MM.1S (cell line): ENCODE data around the gene NELL2.
"Not testable (repeated sequence)": the region's sequence is repeated elsewhere in the genome, so short reads cannot be mapped to it uniquely, and the experiment has no call there.

Experiments used
- DNase-seq: peaks from one replicate; pipeline ENCODE4 v3.0.0-alpha.2; 2015
- H2AFZ ChIP-seq: fragments of 300-600 bp; sonication (generic); 2 replicates; pipeline ENCODE4 v1.6.0; 2016; ENCODE audit warnings: antibody characterized with exemption, low read length
- H3F3A ChIP-seq: fragments of 300-600 bp; sonication (generic); 2 replicates; pipeline ENCODE4 v1.6.1; 2016; ENCODE audit warnings: mild to moderate bottlenecking, antibody characterized with exemption, low read length, moderate library complexity, mixed read lengths; ENCODE audit not compliant: insufficient read depth
- H3K27ac ChIP-seq: fragments of 300-600 bp; sonication (generic); 2 replicates; pipeline ENCODE4 v1.5.1; 2016; ENCODE audit warnings: mild to moderate bottlenecking, low read length
- H3K27me3 ChIP-seq: fragments of 300-600 bp; sonication (generic); replicated peaks from 2 replicates; pipeline ENCODE4 v1.6.0; 2016; ENCODE audit warnings: low read length; ENCODE audit not compliant: insufficient read depth
- H3K36me3 ChIP-seq: fragments of 300-600 bp; sonication (generic); replicated peaks from 2 replicates; pipeline ENCODE4 v1.6.1; 2016; ENCODE audit warnings: mild to moderate bottlenecking, low read length, mixed read lengths; ENCODE audit not compliant: insufficient read depth
- H3K4me1 ChIP-seq: fragments of 300-600 bp; sonication (generic); 2 replicates; pipeline ENCODE4 v1.6.1; 2016; ENCODE audit warnings: low read length, mixed read lengths
- H3K4me2 ChIP-seq: fragments of 300-600 bp; sonication (generic); 2 replicates; pipeline ENCODE4 v1.6.0; 2016; ENCODE audit warnings: low read depth, low read length
- H3K4me3 ChIP-seq: fragments of 300-600 bp; sonication (generic); 2 replicates; pipeline ENCODE4 v1.5.1; 2016; ENCODE audit warnings: low read length, mixed read lengths
- H3K79me2 ChIP-seq: fragments of 300-600 bp; sonication (generic); 2 replicates; pipeline ENCODE4 v1.6.1; 2016; ENCODE audit warnings: mixed run types, low read length, mixed read lengths
- H3K9ac ChIP-seq: fragments of 300-600 bp; sonication (generic); 2 replicates; pipeline ENCODE4 v1.6.1; 2016; ENCODE audit warnings: low read length, mixed read lengths
- H3K9me2 ChIP-seq: fragments of 300-600 bp; sonication (generic); replicated peaks from 2 replicates; pipeline ENCODE4 v1.6.1; 2016; ENCODE audit warnings: mild to moderate bottlenecking, low read length, mixed read lengths; ENCODE audit not compliant: insufficient read depth
- H3K9me3 ChIP-seq: fragments of 300-600 bp; sonication (generic); replicated peaks from 2 replicates; pipeline ENCODE4 v1.6.1; 2016; ENCODE audit warnings: mild to moderate bottlenecking, low read length, mixed read lengths; ENCODE audit not compliant: insufficient read depth
- H4K20me1 ChIP-seq: fragments of 300-600 bp; sonication (generic); 2 replicates; pipeline ENCODE4 v1.6.1; 2016; ENCODE audit warnings: mild to moderate bottlenecking, low read length, moderate library complexity, mixed read lengths; ENCODE audit not compliant: insufficient read depth
- CTCF ChIP-seq: fragments of 300-600 bp; sonication (generic); IDR thresholded peaks from 2 replicates; pipeline ENCODE4 v1.5.1; 2016; ENCODE audit warnings: antibody characterized with exemption, low read length, mixed read lengths
- EZH2 ChIP-seq: fragments of 300-600 bp; sonication (generic); optimal IDR thresholded peaks from 2 replicates; pipeline ENCODE3; 2017; ENCODE audit warnings: low read depth, mild to moderate bottlenecking, antibody characterized with exemption, low read length, mixed read lengths
- EZH2phosphoT487 ChIP-seq: fragments of 300-600 bp; sonication (generic); IDR thresholded peaks from 2 replicates; pipeline ENCODE4 v1.6.1; 2018; ENCODE audit warnings: antibody characterized with exemption, low read length

NELL2 gene

DNA sequence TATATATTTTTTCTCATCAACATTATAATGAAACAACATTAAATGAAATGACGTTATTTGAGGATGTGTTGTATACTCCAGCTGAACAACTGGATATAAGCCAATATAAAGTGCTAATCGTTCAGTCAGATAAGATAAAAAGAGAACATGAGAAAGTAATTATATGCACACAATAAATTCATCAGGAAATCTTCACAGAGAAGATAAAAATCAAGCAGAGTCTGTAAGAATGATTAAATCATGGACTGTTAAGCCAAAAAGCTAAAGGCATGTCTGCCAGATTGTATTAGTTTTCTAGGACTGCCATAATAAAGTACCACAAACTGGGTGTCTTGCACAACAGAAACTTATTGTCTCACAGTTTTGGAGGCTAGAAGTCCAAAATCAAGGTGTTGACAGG, 178.6 kb downstream of the NELL2 start:
- TF ChIP-seq EZH2 (no peak), EZH2phosphoT487 (no peak)
- Histone ChIP-seq H3K79me2 (no peaks in the 10 kb centered on the region), H3K4me2 (no peak overlapping the region), H3K9ac (no peak overlapping the region), H3K36me3 (no peaks in the 10 kb centered on the region), H2AFZ (no peak overlapping the region), H3K9me3 (no peaks in the 10 kb centered on the region), H3K4me3 (no peak overlapping the region), H4K20me1 (no peaks in the 10 kb centered on the region), H3K27me3 (no peaks in the 10 kb centered on the region), H3K9me2 (no peaks in the 10 kb centered on the region), H3K27ac (no peak overlapping the region), H3K4me1 (no peaks in the 10 kb centered on the region), H3F3A (no peaks in the 10 kb centered on the region)
- DNase-seq = no peak

- H3K27me3 ChIP-seq = no peaks in the 10 kb centered on the region
- no peak overlapping the region for H3K9ac ChIP-seq
- H3F3A ChIP-seq = no peaks in the 10 kb centered on the region
- no peak overlapping the region for H2AFZ ChIP-seq
- no peaks in the 10 kb centered on the region for H4K20me1 ChIP-seq
- H3K79me2 ChIP-seq = no peaks in the 10 kb centered on the region
- H3K4me3 ChIP-seq = no peak overlapping the region
- no peak for DNase-seq
- H3K4me1 ChIP-seq = no peaks in the 10 kb centered on the region
- no peaks in the 10 kb centered on the region for H3K36me3 ChIP-seq
- TF ChIP-seq EZH2phosphoT487 = no peak
- H3K27ac ChIP-seq = no peak overlapping the region
- no peak overlapping the region for H3K4me2 ChIP-seq
- H3K9me3 ChIP-seq = no peaks in the 10 kb centered on the region
- no peaks in the 10 kb centered on the region for H3K9me2 ChIP-seq
These were observed 179.6 kb downstream of the NELL2 start for GRCh38 chr12:44696542-44696941.

DNA sequence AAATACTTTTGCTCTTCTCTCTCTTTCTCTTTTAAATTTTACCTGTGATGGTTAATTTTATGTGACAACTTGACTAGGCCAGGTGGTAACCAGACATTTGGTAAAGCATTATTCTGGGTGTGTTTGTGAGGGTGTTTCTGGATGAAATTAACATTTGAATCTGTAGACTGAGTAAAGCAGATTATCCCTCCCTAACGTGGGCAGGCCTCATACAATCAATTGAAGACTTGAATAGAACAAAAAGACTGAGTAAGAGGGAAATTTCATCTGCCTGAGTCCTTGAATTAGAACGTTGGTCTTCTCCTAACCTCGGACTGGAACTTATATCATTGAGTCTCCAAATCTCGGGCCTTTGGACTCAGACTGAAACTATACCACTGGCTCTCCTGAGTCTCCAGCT, 182.1 kb downstream of the NELL2 start:
- Histone ChIP-seq H3K9me2 (no peaks in the 10 kb centered on the region), H3K4me2 (no peak overlapping the region), H3K27me3 (no peaks in the 10 kb centered on the region), H3K4me1 (no peaks in the 10 kb centered on the region), H3K4me3 (no peak overlapping the region), H4K20me1 (no peaks in the 10 kb centered on the region), H2AFZ (no peak overlapping the region), H3K79me2 (no peaks in the 10 kb centered on the region), H3K36me3 (no peaks in the 10 kb centered on the region), H3K9me3 (no peaks in the 10 kb centered on the region), H3K27ac (no peak overlapping the region), H3K9ac (no peak overlapping the region), H3F3A (no peaks in the 10 kb centered on the region)
- no peak for TF ChIP-seq EZH2
- TF ChIP-seq CTCF = no peak
- no peak for TF ChIP-seq EZH2phosphoT487
- no peak for DNase-seq

GRCh38 chr12:44689587-44689986, 186.5 kb downstream of the NELL2 start:
- Histone ChIP-seq H3K79me2 (no peaks in the 10 kb centered on the region), H3K27ac (no peak overlapping the region), H3K4me1 (no peaks in the 10 kb centered on the region), H2AFZ (no peak overlapping the region), H3K9me3 (no peaks in the 10 kb centered on the region), H3F3A (no peaks in the 10 kb centered on the region), H3K9ac (no peak overlapping the region), H3K9me2 (no peaks in the 10 kb centered on the region), H3K4me2 (no peak overlapping the region), H4K20me1 (no peaks in the 10 kb centered on the region), H3K36me3 (no peaks in the 10 kb centered on the region), H3K27me3 (no peaks in the 10 kb centered on the region), H3K4me3 (no peak overlapping the region)
- no peak for TF ChIP-seq EZH2phosphoT487
- no peak for TF ChIP-seq CTCF
- TF ChIP-seq EZH2 = no peak
- DNase-seq = no peak

- H3K9me2 ChIP-seq, H3K36me3 ChIP-seq, H3K9ac ChIP-seq, H3K9me3 ChIP-seq, H4K20me1 ChIP-seq, H3K27ac ChIP-seq, H3K4me2 ChIP-seq, H2AFZ ChIP-seq, H3K4me1 ChIP-seq, H3K4me3 ChIP-seq, DNase-seq, H3F3A ChIP-seq, H3K27me3 ChIP-seq, H3K79me2 ChIP-seq: not testable (repeated sequence)
These were observed 189.2 kb downstream of the NELL2 start for GRCh38 chr12:44686821-44687432.
